Measurements from ENCODE around the gene PVALEF.
"Not testable (repeated sequence)": the region's sequence is repeated elsewhere in the genome, so short reads cannot be mapped to it uniquely, and the experiment has no call there.

Gene PVALEF

DNA sequence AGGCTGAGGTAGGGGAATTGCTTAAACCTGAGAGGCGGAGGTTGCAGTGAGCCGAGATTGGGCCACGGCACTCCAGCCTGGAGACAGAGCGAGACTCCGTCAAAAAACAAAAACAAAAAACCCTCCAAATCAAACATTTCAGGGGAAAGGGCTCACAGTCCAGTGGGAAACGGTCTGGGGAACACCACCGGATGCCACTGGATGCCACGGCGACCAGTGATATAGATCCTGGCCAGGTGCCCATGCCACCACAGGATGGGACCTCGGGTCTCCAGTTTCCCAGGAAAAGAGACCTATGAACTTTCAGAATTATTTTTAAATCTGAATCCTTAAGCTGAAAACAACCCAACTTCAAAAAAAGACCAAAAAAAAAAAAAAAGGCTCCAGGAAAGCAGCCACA, 45.2 kb downstream of the PVALEF start:
- FAIRE-seq = no peak
- DNase-seq (ENCODE audit: insufficient read length, low spot score) = no peak

- FAIRE-seq (no peak), DNase-seq (ENCODE audit: insufficient read length, low spot score) (no peak)
Measured at GRCh38 chr17:81210868-81211267, 45.6 kb downstream of the PVALEF start.

DNA sequence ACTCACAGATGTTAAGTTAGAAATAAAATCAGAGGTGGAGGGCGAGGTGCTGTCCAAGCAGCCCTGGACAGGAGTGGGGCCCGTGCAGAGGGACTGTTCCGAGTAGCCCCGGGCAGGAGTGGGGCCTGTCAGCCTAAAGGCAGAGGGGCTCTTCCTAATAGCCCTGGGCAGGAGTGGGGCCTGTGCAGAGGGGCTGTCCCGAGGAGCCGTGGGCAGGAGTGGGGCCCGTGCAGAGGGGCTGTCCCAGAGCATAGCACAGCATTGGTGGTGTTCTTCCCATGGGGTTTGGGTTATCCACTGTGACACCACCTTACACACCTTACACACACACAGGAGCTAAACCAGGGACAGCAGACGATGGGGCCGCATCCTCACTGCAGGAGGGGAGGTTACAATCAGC, 47.1 kb downstream of the PVALEF start:
- DNase-seq (ENCODE audit: insufficient read length, low spot score) (no peak), FAIRE-seq (no peak)

DNA sequence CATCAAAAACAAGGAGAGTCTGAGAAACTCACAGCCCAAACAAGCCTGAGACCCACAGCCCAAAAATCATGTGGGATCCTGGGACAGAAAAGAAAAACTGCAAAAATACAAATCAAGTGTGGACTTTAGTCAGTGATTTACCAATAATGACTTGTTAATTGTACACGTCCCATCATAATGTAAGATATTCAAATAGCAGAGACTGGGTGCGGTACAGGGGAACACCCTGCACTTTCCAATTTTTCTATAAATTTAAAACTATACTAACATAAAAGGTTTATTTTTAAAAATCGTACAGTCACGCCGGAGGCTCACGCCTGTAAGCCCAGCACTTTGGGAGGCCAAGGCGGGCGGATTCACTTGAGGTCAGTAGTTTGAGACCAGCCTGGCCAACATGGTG, 48.7 kb downstream of the PVALEF start:
- FAIRE-seq = no peak
- no peak for DNase-seq (ENCODE audit: insufficient read length, low spot score)

GRCh38 chr17:81217491-81217890, 52.2 kb downstream of the PVALEF start:
- DNase-seq (ENCODE audit: insufficient read length, low spot score) (no peak), FAIRE-seq (no peak)

GRCh38 chr17:81218459-81218858, 53.2 kb downstream of the PVALEF start:
- no peak for DNase-seq (ENCODE audit: insufficient read length, low spot score)
- no peak for FAIRE-seq

DNA sequence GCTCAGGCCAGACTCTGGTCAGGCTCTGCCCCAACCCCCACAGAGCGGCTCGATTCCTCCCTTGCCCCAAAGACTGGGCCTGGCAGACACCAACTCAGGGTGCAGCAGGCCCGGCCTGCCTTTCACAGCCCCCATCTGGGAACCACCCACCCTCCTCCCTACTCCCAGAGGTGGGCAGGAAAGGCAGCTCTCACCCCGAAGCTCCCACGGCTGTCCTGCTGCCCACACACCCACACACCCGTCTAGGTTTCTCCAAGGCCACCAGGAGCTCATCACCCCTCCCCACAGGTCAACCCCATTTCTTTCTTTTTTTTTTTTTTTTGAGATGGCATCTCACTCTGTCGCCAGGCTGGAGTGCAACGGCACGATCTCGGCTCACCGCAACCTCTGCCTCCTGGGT, 53.7 kb downstream of the PVALEF start:
- no peak for FAIRE-seq

GRCh38 chr17:81219476-81220180, 54.3 kb downstream of the PVALEF start:
- no peak for DNase-seq (ENCODE audit: insufficient read length, low spot score)
- FAIRE-seq = no peak

More for the DNA sequence above, 53.7 kb downstream of the PVALEF start:
- DNase-seq (ENCODE audit: insufficient read length, low spot score) = no peak

DNA sequence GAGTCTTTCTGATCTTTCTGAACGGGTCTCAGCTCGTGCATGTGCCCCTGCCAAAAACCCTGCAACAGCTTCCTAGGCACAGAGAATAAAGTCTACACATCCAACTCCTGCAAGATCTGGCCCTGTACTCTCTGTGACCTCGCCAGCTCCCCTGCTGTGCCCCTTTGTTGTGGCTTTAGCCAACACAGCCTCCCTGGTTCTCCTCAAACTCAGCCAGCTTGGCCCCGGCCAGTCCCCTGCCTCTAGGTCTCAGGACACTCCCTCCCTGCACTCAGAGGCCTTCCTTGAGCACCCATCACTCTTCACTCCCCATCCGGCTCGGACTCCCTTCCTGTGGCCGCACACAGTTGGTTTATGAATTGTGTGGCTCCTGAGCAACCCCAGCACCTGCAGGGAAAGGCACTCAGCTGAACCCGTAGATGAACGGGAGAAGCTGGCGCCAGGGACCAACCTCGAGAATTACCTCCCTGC, 56.1 kb downstream of the PVALEF start:
- FAIRE-seq (no peak), DNase-seq (ENCODE audit: insufficient read length, low spot score) (no peak)

DNA sequence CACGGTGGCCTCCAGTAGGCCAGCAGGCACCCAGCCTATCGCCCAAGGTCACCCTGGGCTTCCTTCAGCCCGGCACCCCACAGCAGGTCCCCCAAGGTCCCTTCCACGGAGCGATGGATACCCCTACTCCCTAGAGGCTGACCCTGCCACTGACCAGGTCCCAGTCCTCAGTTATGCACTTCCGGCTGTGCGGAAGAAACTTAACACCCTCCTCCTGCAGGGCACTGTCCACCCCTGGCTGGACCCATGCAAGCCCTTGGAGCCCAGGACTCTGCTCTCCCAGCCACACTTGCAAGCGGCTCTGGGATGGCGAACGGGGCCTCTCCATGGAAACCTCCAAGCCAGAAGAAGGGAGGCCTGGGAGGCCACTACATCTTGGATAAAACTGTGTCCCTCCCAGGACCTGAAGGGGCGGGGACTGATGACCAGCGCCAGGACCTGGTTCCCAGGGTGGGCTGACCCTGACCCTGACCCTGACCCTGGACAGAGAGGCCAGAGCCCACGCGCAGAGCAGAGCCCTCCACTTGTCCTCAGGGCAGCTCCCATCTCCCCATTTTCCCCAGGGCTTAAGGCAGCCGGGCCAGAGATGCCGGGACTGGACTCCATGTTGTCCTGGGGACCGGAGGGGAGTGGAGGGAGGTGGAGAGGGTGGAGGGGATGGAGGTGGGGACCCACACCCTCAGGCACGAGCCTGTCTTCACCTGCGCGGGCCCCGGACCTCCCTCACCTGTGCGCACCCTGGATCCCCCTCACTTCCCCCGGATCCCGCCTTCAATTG, 56.7 kb downstream of the PVALEF start:
- DNase-seq (ENCODE audit: insufficient read length, low spot score) = no peak
- no peak for FAIRE-seq

GRCh38 chr17:81222620-81222905, 57.3 kb downstream of the PVALEF start:
- FAIRE-seq = no peak
- no peak for DNase-seq (ENCODE audit: insufficient read length, low spot score)

GRCh38 chr17:81222906-81223761, 57.8 kb downstream of the PVALEF start, which contains the start of gene CEP131:
Gene CEP131 (minus strand): TSS chr17:81222965. CDS start chr17:81220056, 2,909 bp downstream.
- FAIRE-seq = peak; percentile 96
- DNase-seq (ENCODE audit: insufficient read length, low spot score) = peak; percentile 99

DNA sequence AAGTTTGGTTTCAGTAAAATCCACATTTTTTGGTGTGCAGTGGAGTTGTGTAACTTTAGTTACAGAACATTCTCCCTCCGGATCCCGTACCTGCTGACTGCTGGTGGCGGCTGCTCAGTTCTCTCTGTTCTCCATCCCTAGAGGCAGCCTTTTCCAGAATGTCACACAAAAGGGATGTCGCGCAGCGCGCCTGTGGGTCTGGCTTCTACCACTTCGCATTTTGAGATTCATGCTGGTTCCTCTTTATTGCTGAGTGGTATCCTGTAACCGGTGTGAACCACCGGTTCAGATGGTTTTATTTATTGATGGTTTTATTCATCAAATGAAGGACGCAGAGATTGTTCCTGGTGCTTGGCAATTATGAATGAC, 58.4 kb downstream of the PVALEF start:
- FAIRE-seq = no peak

DNA sequence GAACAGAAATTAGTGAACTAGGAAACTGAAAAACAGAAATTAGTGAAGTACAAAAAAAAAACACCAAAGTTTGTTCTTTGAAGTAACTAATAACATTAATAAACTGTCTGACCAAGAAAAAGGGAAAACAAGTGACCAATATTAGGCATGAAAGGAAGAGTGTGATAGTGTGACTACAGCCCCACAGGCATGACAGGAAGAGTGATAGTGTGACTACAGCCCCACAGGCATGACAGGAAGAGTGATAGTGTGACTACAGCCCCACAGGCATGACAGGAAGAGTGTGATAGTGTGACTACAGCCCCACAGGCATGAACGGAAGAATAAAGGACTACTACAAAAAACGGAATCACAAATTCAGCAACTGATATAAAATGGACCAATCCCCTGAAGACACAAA, 62.3 kb downstream of the PVALEF start:
- not testable (repeated sequence) for DNase-seq (ENCODE audit: insufficient read length, low spot score)
- peak; percentile 48 for FAIRE-seq

More for the DNA sequence above, 58.4 kb downstream of the PVALEF start:
- no peak for DNase-seq (ENCODE audit: insufficient read length, low spot score)

DNA sequence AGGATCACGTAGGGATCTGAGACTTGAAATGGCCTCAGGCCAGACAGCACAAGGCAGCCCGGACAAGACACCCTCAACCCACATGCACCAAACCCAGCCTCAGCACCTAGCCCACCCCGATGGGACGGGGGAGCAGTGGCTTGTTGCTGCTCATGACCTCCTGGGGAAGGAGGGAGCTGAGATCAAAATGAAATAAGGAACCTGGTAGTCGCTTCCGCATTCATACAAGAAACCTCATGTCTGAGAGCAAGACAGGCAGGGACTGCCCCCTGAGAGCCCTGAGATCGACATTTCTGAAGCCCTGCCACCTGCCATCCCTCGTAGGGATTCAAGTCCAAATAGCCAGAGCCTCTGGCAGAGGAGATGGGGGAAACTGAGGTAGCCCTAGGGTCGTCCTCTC, 63.1 kb downstream of the PVALEF start:
- DNase-seq (ENCODE audit: insufficient read length, low spot score) (no peak), FAIRE-seq (no peak)

DNA sequence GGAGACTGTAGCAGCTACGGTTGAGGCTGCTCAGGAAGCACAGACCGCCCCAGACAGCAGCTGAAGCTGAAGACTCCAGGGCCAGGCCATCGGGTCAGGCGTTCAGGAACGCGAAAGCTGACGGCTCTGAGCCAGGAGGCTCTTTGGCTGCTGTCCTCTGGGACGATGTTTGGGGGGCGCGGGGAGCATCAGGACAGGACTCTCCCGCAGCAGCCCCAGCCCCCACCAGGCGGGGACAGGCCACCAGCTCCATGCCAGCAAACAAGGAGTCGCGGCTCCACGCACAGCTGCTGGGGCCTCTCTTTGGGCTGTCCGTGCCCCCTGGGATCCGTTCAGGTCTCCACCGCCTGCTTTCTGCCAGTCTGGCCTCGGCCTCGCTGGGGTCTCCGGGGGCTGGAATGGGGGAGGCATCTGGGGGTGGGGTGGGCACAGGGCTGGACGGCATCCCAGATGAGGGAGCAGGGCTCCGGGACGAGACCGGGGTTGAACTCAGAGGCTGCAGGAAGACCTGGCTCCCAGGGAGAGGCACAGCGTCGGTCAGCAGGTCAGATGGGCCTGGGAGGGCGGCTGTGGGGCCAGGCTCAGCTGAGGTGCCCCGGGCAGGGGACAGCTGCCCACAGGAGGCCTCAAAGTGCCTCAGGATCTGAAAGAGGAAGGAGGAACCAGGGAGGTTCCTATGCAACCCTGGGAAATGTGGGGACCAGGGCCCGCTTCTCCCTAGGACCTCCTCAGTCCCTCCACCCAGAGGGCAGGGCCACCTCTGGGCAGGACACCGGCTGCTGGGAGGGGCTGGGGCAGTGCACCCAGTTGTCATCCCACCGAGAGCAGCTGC, 63.7 kb downstream of the PVALEF start:
- FAIRE-seq (no peak), DNase-seq (ENCODE audit: insufficient read length, low spot score) (no peak)

- FAIRE-seq (no peak), DNase-seq (ENCODE audit: insufficient read length, low spot score) (no peak)
Measured at GRCh38 chr17:81229666-81229920, 64.3 kb downstream of the PVALEF start.

GRCh38 chr17:81230043-81230820, 64.9 kb downstream of the PVALEF start:
- no peak for FAIRE-seq
- DNase-seq (ENCODE audit: insufficient read length, low spot score) = no peak

DNA sequence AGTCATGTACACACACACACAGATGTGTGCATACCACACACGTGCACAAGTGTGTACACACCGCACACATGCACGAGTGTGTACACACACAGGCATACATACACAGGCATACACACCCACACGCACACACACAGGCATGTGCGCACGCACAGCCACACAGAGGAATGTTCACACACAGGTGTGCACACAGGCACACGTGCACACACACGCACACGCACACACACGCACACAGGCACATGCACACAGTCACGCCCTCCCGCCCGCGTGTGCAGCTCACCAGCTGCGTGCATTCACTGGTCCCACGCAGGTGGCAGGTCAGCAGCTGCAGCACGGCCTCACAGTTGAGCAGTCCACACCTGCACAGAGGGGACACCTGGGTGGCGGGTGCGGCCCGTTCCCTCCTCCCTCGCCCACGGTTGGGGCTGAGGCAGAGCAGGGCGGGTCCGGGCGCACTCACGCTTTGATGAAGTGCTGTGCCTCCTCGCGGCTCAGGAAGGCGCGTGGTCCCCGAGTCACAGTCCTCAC, 65.9 kb downstream of the PVALEF start:
- no peak for DNase-seq (ENCODE audit: insufficient read length, low spot score)

More for the DNA sequence above, 65.9 kb downstream of the PVALEF start:
- peak; percentile 98 for FAIRE-seq
